ENCODE data around the gene SECTM1.
"Not testable (repeated sequence)": the region's sequence is repeated elsewhere in the genome, so short reads cannot be mapped to it uniquely, and the experiment has no call there.

SECTM1 gene

DNA sequence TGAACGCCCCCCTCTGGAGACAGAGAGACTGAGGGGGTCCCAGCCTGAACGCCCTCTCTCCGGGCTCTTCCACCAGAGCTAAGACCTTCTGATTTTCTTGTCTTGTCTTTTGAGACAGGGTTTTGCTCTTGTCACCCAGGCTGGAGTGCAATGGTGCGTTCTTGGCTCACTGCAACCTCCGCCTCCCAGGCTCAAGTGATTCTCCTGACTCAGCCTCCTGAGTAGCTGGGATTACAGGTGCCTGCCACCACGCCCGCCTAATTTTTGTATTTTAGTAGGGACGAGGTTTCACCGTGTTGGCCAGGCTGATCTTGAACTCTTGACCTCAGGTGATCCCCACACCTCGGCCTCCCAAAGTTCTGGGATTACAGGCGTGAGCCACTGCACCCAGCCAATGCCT, 14.4 kb upstream of the SECTM1 start:
- DNase-seq (ENCODE audit: low read depth in 3 of 3) = not testable (repeated sequence)

DNA sequence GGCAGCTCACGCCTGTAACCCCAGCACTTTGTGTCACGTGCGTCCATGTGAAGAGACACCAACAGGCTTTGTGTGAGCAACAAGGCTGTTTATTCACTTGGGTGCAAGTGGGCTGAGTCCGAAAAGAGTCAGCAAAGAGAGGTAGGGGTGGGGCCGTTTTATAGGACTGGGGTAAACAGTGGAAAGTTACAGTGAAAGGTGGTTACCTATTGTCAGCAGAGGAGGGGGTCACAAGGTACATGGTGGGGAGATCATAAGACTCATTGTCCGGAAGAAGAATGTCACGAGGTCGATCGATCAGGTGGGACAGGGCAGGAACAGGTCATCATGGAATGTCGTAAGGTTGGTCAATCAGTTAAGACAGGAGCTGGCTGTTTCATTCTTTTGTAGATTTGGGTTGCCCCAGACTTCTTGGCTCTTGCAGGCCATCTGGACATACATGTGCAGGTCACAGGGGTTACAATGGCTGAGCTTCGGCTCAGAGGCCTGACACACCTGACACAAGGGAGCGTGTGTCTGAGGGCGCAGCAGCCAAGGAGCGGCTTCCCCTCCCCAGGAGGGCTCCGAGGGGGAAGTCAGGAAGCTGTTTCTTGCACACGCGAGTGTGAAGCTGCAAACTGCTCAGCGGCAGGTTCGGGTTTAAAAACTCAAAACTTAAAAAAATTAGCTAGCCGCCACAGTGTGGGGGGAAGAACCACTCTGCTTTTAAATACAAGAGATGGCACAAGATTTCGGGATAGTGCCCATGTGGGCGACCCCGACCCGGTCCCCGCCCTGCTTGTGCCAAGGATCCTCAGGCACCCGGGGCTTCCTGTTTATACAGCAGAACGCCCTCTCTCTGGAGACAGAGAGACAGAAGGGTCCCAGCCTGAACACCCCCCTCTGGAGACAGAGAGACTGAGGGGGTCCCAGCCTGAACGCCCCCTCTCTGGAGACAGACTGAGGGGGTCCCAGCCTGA, 13.1 kb upstream of the SECTM1 start:
- DNase-seq (ENCODE audit: low read depth in 3 of 3) = no peak

DNA sequence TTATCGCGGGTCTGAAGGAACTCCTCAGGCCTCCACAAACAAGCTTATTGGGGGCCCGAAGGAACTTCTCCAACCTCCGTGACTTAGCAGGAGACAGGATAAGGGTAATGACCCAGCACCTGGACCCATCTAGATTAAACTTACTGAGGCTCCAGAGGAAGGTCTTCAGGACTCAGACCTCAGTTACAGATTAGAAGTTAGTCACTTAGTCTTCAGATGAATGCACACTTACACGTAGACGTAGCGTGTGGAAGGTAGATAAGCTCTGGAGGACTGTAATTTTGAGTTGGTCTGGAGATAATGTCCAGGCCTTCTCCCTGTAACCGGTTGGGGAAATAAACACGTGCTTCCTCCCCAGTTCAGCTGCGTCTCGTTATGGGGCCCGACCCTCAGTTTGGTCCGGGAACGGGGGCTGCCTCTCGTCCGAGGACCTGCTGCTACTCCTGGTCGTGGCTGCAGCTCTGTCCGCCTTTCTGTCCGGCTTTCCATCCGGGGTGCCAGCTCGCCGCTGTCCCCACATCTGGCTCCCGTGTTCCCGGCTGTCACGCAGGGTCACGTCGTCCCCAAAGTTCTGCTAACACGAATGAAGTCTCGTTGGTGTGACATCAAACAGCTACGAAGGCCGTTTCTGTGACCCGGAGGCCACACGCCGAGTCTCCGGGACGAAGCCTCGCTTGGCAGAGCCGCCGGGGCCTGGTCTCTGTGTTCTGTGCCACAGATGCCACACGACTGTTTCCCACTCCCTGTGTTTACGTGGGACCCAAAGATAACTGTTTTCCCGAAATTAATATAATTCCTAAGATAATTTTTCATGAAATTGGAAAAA, 11.8 kb upstream of the SECTM1 start:
- DNase-seq (ENCODE audit: low read depth in 3 of 3) = no peak

DNA sequence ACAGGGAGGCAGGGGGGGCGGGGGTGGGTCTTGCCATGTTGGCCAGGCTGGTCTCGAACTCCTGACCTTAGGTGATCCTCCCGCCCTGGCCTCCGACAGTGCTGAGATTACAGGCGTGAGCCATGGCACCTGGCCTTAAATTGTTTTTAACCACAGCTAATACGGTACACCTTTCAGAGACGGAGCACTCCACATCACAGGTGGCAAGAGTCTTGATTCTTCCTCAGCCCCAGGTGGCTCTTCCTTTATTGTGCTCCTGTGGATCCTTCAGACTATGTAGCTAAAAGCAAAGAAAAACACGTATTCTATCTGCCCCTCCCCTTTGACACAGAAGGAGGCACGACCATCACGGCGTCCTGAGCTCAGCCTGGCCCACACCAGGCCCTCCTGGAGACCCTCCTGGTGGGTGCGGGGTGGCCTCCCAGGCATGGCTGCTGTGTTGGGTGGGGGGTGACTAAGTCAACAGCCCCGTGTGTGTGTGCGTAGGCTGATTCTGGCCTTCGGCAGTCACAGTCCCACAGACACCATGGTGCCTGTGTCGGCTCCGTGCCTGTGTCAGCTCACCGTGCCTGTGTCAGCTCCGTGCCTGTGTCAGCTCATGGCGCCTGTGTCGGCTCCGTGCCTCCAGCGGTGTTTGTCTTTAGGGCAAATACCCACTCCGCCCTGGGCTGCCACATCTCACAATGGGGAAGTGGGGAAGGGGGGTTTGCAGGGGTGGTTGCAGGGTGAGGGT, 10.8 kb upstream of the SECTM1 start:
- no peak for DNase-seq (ENCODE audit: low read depth in 3 of 3)

DNA sequence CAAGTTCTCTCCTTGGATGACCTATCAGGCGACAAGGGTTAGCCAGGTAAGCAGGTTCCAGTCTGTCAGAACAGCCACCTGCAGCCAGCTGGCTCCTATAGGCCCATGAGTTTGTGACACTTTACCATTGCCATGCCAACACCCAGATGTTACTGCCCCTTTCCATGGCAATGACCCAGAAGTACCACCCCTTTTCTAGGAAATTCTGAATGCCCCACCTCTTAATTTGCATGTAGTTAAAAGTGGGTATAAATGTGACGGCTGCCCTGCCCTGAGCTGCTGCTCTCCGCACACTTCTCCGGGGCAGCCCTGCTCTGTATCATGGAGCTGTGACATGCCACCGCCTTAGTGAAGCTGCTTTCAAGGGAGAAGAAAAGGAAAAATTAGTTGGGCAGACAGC, 10.0 kb upstream of the SECTM1 start:
- no peak for DNase-seq (ENCODE audit: low read depth in 3 of 3)

DNA sequence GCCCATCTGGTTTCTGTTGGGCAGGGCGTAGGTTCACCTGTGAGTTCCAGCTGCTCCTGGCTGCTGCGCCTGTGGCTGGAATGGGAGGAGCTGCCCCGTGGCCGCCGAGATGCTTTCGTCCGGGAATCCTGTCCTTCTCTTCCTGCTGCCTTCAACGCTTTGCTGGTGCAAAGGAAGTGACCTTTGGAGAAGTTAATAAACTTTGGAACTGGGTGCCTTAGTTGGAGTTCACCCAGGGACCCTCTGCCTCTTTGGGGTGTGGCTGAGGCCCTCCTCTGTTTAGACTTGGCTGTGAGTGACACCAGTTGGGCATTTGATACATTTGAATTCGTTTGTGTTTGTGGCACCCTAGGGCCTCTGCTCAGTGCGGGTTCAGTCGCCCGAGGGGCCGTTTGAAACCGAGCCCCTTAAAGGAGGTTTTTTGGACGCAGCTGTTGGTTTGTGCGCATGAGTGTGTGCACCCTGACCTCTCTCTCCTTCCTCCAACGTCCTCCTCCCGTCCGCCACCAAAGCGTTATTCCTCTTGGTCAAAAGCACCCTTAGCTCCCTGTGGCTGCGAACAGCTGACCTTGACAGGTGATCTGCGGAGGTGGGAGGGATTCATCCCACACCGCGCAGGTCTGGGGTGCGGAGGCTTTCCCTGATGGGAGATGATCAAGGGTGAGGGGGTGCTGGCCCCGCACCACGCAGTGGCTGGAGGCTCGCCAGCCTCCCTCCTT, 9.0 kb upstream of the SECTM1 start:
- DNase-seq (ENCODE audit: low read depth in 3 of 3) = no peak

DNA sequence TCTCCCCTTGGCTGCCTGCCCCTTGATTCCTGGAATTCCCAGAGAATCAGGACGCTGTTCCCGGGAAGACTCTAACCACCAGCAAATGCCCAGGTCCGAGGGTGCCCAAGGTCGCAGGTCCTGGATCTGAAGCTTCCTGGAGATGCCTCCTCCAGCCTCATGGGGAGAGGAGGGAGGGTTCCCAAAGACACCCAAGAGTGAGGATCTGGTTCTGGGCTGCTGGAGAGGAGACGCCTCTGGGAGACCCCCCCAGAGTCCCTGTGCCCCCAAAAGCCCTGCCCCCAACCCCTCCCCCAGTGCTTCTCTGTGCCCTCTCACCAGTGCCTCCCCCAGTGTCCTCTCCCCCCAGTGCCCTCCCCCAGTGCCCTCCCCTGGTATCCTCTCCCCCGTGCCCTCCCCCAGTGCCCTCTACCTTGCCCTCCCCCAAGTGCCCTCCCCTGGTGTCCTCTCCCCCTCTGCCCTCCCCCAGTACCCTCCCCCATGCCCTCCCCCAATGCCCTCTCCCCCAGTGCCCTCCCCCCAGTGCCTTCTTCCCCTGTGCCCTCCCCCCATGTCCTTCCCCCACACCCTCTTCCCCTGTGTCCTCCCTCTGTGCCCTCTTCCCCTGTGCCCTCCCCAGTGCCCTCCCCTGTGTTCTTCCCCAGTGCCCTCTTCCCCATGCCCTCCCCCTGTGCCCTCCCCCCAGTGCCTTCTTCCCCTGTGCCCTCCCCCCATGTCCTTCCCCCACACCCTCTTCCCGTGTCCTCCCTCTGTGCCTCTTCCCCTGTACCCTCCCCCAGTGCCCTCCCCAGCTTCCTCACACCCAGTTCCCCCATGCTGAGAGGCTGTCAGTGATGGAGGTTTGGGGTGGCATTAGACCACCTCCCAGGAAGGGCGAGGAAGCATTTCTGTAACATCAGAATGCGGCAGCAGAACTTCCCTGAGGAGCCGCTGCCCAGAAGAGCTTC, 6.3 kb upstream of the SECTM1 start:
- DNase-seq (ENCODE audit: low read depth in 3 of 3) = no peak

DNA sequence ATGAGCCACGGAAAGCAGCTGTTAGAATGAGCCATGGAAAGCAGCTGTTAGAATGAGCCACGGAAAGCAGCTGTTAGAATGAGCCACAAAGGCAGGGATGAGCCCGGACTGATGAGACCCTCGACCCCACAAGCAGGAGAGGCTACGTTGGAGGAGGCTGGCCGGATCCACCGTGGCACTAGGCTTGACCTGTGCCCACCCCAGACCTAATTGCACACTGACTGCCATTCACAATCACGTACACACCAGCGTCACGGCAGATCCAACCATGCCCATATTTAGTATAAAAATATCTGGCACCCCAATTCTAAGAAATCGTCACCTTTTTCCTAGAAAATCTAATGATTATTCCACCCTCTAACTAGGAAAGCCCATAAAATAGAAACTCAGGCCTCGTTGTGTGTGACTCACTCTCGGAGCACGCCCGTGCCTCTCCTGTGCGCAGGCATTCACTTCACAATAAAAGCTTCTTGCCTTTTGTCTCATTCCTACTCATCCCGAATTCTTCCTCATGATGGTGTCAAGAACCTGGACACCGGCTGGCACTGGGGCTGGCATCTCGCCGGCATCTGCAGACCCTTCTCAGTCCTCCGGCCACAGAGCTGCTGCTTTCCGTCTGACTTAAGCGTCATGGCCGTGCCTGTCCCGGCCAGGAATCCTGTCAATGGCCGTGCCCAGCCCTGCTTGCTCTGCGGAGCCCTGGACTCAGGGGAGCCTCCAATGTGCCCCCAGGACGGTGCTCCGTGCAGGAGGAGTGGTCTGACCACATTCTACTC, 5.5 kb upstream of the SECTM1 start:
- no peak for DNase-seq (ENCODE audit: low read depth in 3 of 3)

DNA sequence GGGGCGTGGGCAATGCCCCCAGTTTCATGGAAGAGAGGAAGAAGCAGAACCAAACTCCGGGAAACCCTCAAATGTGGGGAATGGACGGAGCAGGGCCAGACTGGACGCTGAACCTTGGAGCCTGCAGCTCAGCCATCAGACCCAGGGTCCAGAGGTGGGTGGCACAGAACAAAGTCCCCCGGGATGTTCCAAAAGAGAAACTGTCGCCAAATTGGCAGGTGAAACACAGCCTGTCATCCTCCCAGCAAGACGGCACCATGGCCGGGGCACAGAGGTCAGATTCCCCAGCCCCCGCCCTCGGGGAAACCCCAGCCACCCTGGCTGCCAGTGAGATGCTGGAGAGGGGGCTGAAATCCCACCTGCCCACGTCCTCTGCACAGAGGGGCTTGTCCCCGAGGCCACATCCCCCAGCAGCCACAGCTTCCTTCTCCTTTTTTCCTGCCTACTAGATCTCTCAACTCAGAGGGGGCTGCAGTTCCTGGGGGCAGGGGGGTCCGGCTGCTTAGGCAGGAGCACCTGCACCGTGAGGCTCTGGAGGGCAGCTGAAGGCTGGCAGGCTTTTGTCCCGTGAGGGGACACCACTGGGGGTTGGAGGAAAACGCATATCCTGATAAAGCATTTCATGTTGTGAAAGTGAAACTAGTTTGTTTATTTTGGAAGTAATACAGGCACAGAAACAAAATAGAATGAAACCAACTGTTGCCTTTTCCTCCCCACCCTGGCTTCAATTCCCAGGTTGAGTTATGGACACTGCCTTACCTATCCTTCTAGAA, 1.2 kb upstream of the SECTM1 start:
- DNase-seq (ENCODE audit: low read depth in 3 of 3) = no peak

DNA sequence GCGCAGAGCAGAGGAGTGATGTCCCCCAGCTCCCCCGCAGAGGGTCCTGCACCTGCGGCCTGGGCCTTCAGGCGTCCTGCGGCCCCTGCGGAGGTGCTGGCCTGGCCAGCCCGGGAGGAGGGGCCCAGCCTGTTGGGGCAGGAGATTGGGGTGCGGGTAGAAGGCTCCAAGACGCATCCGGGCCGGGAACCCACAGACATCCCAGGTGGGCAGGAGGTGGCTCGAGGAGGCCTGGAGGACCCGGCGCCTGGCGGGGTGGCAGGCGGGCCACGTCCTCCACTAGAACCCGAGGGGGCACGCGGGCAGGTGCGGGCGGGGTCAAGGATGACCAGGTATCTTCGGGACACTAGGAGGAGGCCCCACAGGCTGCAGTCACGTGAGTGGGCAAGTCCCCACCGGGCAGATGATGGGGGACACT, 647 bp upstream of the SECTM1 start:
- DNase-seq (ENCODE audit: low read depth in 3 of 3) = no peak

DNA sequence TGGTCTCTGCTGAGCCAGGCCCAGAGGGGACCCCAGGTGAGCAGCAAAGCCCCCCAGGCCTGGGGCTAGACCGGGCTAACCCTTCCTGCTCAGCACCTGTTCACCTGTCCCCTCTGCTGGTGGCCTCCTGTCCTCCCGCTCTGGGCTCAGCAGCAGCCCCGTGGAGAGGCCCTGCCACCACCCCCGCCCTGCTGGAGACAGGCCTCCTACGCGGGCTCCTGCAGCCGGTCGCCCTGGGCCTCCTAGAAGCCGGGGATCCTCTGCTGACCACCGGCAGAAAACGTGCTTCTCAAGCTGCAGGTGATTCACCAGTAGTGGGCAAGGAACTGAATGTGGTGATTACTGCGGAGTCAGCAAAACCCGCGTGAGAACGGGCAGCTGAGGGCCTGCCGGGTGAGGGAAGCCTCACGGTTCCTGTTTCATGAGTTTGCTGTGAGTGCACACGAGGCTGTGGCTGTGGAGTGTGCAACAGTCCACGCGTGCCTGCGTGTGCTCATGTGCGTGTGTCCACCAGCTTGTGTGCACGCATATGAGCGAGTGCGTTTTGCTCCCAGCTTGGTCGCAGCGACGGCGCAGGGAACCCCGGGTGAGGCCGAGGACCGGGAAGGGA, 792 bp downstream of the SECTM1 start:
- no peak for DNase-seq (ENCODE audit: low read depth in 3 of 3)

DNA sequence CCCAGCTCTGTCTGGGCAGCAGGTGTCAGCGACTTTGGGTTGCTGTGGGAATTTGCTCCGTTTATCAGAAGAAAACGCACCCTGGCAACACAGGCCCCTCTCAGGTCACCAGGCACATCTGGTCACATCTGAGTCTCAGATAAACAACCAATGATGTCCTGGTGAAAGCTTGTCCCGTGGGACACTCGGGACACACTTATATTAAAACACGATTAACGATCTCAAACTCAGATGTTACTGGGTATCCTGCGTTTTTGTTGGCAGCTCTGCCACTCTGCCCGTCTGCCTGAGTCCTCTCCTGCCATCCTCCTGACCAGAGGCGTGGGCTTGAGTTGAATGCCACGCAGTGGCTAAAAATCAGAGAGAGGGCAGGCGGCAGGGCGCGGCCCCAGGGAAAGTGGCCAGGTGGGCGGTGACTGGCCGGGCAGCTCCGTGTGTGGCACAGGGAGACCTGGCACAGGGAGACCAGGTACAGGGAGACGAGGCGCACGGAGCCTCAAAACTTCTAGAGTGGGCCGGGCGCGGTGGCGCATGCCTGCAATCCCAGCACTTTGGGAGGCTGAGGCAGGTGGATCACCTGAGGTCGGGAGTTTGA, 2.1 kb downstream of the SECTM1 start:
- no peak for DNase-seq (ENCODE audit: low read depth in 3 of 3)

DNA sequence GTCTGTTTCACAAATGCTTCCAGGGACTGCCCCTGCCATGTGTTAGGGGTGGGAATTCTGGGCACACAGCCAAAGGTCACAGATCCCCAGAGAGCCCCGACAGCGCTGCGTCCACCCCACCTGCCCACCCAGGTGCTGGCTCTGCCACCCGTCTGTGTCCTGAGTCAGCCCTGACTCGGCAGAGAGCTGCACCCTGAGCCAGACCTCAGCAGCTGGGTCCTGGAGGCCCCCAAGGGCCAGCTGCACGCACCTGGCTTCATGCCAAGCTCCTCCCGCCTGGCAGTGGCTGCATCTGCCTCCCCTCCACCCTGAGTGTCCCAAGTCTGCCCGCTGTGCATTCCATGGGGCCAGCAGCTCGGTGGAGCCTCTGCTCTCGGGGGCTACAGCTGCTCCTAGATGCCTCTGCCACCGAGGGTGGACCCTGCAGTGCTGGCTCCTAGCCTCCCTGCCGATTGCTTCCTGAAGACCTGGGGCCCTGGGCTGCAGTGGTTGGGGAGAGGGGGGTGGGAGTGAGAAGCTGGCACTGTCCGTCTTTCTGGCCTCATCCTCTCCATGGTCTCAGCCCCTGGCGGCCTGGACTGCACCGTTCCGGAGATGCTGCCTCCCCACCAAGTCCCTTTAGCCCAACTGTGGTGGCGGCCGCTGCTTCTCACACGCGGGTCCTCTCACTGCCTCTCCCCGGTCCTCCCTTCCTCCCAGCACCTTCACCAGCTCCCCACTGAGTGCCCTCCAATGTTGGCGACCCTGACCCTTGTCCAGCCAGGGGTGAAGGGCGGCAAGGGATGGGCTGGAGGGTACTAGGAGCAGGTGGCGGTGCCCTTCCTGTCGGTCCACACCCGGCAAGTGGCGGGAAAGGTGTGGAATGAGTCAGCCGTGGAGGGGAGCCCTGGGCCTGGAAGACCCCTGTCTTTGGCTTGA, 3.0 kb downstream of the SECTM1 start:
- no peak for DNase-seq (ENCODE audit: low read depth in 3 of 3)

DNA sequence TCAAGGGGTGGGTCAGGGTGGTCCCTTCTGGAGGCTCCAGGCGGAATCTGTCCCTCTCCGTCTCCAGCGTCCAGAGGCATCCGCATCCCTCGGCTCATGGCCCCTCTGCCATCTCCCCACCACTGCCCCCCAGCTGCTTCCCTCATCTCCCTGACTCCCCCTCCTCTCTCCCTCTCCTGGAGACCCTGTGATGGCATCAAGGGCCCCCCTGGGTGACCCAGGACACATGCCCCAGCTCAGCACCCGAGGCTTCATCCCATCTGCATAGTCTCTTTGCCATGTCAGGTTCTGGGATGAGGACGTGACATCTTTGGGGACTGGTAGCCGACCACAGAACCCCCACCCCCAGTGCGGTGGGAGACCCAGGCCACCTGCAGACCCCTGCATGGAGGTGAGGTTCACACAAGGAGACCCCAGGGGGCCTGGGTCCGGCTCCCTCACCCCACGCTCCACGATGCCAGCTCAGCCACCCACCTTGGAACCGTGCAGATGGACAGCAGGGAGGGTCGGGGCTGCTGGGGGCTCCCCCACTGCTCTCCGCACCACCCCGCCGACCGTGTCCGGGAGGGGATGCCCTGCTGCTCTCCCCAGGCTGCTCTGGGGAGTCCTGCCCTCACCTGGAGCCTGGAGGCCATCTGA, 3.8 kb downstream of the SECTM1 start:
- no peak for DNase-seq (ENCODE audit: low read depth in 3 of 3)

DNA sequence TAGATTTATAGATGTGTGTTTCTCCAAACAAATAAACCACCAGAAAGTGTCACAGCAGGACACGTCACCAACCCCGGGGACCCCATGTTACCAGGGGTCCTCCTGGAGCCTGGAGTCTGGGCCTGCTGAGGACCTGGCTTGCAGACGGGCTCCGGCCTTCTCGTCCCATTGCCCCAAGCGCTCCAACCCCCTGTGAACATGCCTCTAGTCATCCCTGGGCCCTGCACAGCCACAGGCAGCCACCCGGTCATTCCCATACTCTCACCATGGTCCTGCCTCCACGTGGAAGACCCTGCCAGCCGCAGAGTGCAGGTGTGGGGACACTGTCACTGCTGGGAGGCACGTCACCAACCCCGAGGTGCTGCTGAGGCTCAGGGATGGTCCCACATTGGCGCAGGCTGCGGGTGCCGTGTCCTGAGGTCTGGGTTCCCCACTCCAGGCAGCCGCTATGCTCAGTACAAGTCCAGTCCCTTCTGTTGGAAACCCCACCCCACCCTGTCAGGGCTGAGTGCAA, 4.5 kb downstream of the SECTM1 start:
- no peak for DNase-seq (ENCODE audit: low read depth in 3 of 3)

All from stimulated activated CD4-positive, alpha-beta T cell treated with anti-CD3 and anti-CD28 coated beads, TNF-alpha, amount 100 ng/mL, for 24 hours (primary cell).